K562 (cell line): ENCODE measurements around the gene MSRB3. TPM values are rescaled to one million over a fixed set of nuclear protein-coding genes. Genes with fewer than 3 reads are reported as not detected.

Experiments
- ATAC-seq: fragments of 200-7000 bp; cut with Tn5 transposase; 3 replicates; pipeline ENCODE4 v1.9.1; 2020; ENCODE audit warnings: moderate library complexity
- BruUV-seq: library from RNA; stranded (reverse); fragments of 400-500 nt; replicated peaks from 2 replicates; lab custom pipeline; 2021; lab: Mats Ljungman, UMichigan
- CTCF ChIA-PET: fragments of 300-600 bp; formaldehyde crosslinking; extraction: SDS; loops from one replicate; lab custom pipeline; 2021; ENCODE audit warnings: low intra/inter-chr PET ratio; lab: Yijun Ruan, JAX
- POLR2A ChIA-PET: fragments of 300-600, 350-650 bp; sonication (Branson Sonifier 250); formaldehyde crosslinking; extraction: SDS; loops from one replicate; lab custom pipeline; 2021; ENCODE audit warnings: antibody characterized with exemption, inconsistent platforms; lab: Yijun Ruan, JAX
- DNase-seq, 4 experiments: peaks; one replicate each; pipeline versions ENCODE4 v3.0.0 to v3.0.0-alpha.2; 2011 to 2018; ENCODE audit warnings: low spot score in 3 of 4, mixed read lengths in 3 of 4; ENCODE audit errors: extremely low read depth in 1 of 4
- FAIRE-seq: peaks from 2 replicates; lab custom pipeline; 2011; peaks lifted over from hg19 to GRCh38; lab: Jason Lieb, UNC
- H2AFZ ChIP-seq: 2 replicates; pipeline ENCODE4 v1.6.0; 2011; ENCODE audit warnings: low read depth, low read length, control low read depth, inconsistent platforms
- H3K27ac ChIP-seq: fragments of 200-600 bp; 3 replicates; pipeline ENCODE4 v1.8.0; 2011; ENCODE audit warnings: low read depth, mild to moderate bottlenecking, control low read depth, inconsistent platforms, low read length, moderate library complexity, mixed read lengths; ENCODE audit errors: extremely low read depth
- H3K27me3 ChIP-seq, 2 experiments: fragments of 300-600 bp in 1 of 2; 2 replicates in 1 of 2; 3 replicates in 1 of 2; pipeline versions ENCODE4 v1.6.0 to v1.8.0; 2011; ENCODE audit warnings: inconsistent platforms in 2 of 2, low read length in 2 of 2, mild to moderate bottlenecking in 1 of 2, mixed read lengths in 1 of 2, moderate library complexity in 1 of 2; ENCODE audit not compliant: control insufficient read depth in 2 of 2, insufficient read depth in 2 of 2
- H3K36me3 ChIP-seq: fragments of 300-600 bp; 3 replicates; pipeline ENCODE4 v1.8.0; 2011; ENCODE audit warnings: mild to moderate bottlenecking, low read length, inconsistent platforms; ENCODE audit not compliant: control insufficient read depth, insufficient read depth
- H3K4me1 ChIP-seq, 2 experiments: fragments of 200-600 bp in 1 of 2; replicated peaks in 1 of 2; 2 replicates in 1 of 2; 3 replicates in 1 of 2; pipeline versions ENCODE4 v1.5.1 to v1.8.0; 2011; ENCODE audit warnings: inconsistent platforms in 2 of 2, low read length in 2 of 2, mild to moderate bottlenecking in 1 of 2, mixed read lengths in 1 of 2, moderate library complexity in 1 of 2; ENCODE audit not compliant: control insufficient read depth in 2 of 2, insufficient read depth in 2 of 2
- H3K4me2 ChIP-seq: 2 replicates; pipeline ENCODE4 v1.6.1; 2011; ENCODE audit warnings: low read length, control low read depth, inconsistent platforms, mixed read lengths; ENCODE audit not compliant: insufficient read depth
- H3K4me3 ChIP-seq: fragments of 200-600 bp; sonication (generic), shearing (Covaris generic); 2 replicates; pipeline ENCODE4 v1.5.1; 2016; ENCODE audit warnings: control low read depth, inconsistent platforms
- H3K79me2 ChIP-seq: fragments of 200-600 bp; 3 replicates; pipeline ENCODE4 v1.8.0; 2011; ENCODE audit warnings: low read length, inconsistent platforms; ENCODE audit not compliant: control insufficient read depth, insufficient read depth
- H3K9ac ChIP-seq, 2 experiments: 2 replicates each; pipeline versions ENCODE4 v1.6.0 to v1.6.1; 2011; ENCODE audit warnings: low read depth in 2 of 2, low read length in 2 of 2, control low read depth in 1 of 2, inconsistent platforms in 1 of 2, mild to moderate bottlenecking in 1 of 2, mixed read lengths in 1 of 2; ENCODE audit not compliant: insufficient read depth in 1 of 2
- H3K9me1 ChIP-seq: one replicate; pipeline ENCODE4 v1.6.0; 2011; ENCODE audit warnings: inconsistent platforms, mild to moderate bottlenecking, low read length, moderate library complexity; ENCODE audit not compliant: control insufficient read depth, insufficient read depth
- H3K9me3 ChIP-seq: replicated peaks from 2 replicates; pipeline ENCODE4 v1.5.1; 2011; ENCODE audit warnings: low read depth, low read length, inconsistent platforms; ENCODE audit not compliant: control insufficient read depth, insufficient read depth
- H4K20me1 ChIP-seq: replicated peaks from 2 replicates; pipeline ENCODE4 v1.6.1; 2011; ENCODE audit warnings: low read length, inconsistent platforms, mixed read lengths; ENCODE audit not compliant: control insufficient read depth, insufficient read depth
- C11orf30 ChIP-seq: fragments of 450-650 bp; IDR thresholded peaks from 2 replicates; pipeline ENCODE4 v1.6.1; 2016; ENCODE audit warnings: low read depth, mild to moderate bottlenecking
- EWSR1 ChIP-seq: fragments of 450-650 bp; IDR thresholded peaks from 2 replicates; pipeline ENCODE4 v1.6.1; 2018; ENCODE audit warnings: borderline replicate concordance, mild to moderate bottlenecking, low read depth, moderate library complexity; ENCODE audit not compliant: partially characterized antibody
- GATAD2B ChIP-seq: fragments of 450-650 bp; IDR thresholded peaks from 2 replicates; pipeline ENCODE4 v1.6.1; 2017; ENCODE audit warnings: mild to moderate bottlenecking, borderline replicate concordance
- MNT ChIP-seq, 2 experiments: fragments of 450-650 bp; conservative IDR thresholded peaks; 2 replicates each; pipeline ENCODE4 v1.6.1; 2017; ENCODE audit warnings: mild to moderate bottlenecking in 2 of 2, moderate library complexity in 2 of 2
- ZNF347 ChIP-seq: fragments of 450-650 bp; formaldehyde crosslinking; IDR thresholded peaks from 2 replicates; pipeline ENCODE4 v1.4.0; 2020; ENCODE audit warnings: low read depth, mild to moderate bottlenecking, moderate library complexity
- WGBS: fragments of 100-300 bp; shearing (Covaris generic); methylation state at CpG from one replicate; pipeline ENCODE4 v1.1.6; 2016; ENCODE audit warnings: low coverage, mixed read lengths; ENCODE audit not compliant: insufficient coverage; ENCODE audit errors: missing lambda C conversion rate; 5-methylcytosine and 5-hydroxymethylcytosine counted together
- in situ Hi-C: fragments of 300-500 bp; cut with MboI; formaldehyde crosslinking; loops from 4 replicates; pipeline ENCODE4 v1.15.0; 2018; ENCODE audit warnings: inconsistent platforms, mixed read lengths
- intact Hi-C: fragments of 100-400 bp; cut with micrococcal nuclease; formaldehyde crosslinking; loops from 2 replicates; pipeline ENCODE4 v1.14.2; 2022
- polyA plus RNA-seq, 8 experiments: library from polyadenylated mRNA; depleted of rRNA in 4 of 8; stranded (reverse) in 5 of 8; unstranded in 3 of 8; fragments of >200 nt; fragmentation: Nextera tagmentation in 2 of 8; fragmentation: Illumina TruSeq in 1 of 8; extraction: Ambion mirVana in 2 of 8; extraction: Trizol in 1 of 8; gene quantifications; 2 replicates each; pipeline versions ENCODE4 v1.2.1 to v1.2.3, GENCODE V29; 2011 to 2014; ENCODE audit warnings: inconsistent platforms in 1 of 8, missing spikeins in 1 of 8
- total RNA-seq, 7 experiments: library from RNA; depleted of rRNA in 6 of 7; stranded (reverse); fragments of >200 nt in 6 of 7; fragmentation: Illumina TruSeq in 2 of 7; extraction: Trizol in 2 of 7; gene quantifications; 2 replicates each; pipeline versions ENCODE4 v1.2.1 to v1.2.3, GENCODE V29; 2011 to 2021; ENCODE audit warnings: low replicate concordance in 1 of 7

MSRB3 gene
- total and polyA plus RNA-seq, 9 of the 15 experiments (the other 6 are each of a cell fraction or from before 2014, with no cell fraction given), result 0.04 TPM; not detected in 8

GRCh38 chr12:65324551-65324950 is 46.1 kb downstream of the MSRB3 start:
- no peaks in the 10 kb centered on the region for H3K4me1 ChIP-seq
- no peak overlapping the region for H3K27ac ChIP-seq
- no peak for TF ChIP-seq C11orf30
- no peak for TF ChIP-seq GATAD2B
- no peak for TF ChIP-seq ZNF347
- TF ChIP-seq EWSR1, result no peak
- no peak for TF ChIP-seq MNT (conservative IDR thresholded peaks at IDR 0.05)
- TF ChIP-seq, all 486 proteins: peak for 0
- no peak overlapping the region for H3K9ac ChIP-seq
- no peaks in the 10 kb centered on the region for H3K36me3 ChIP-seq
- ChIA-PET POLR2A (no interaction called here), CTCF (no interaction called here)
- no peak overlapping the region for H2AFZ ChIP-seq
- no peak overlapping the region for H3K4me2 ChIP-seq
- DNase-seq (no peak), FAIRE-seq (no peak), ATAC-seq (no peak)
- no peaks in the 10 kb centered on the region; a peak in 1 of 5 replicates for H3K27me3 ChIP-seq
- in situ Hi-C loops (loop anchor here (25.0 kb wide), 1 partner anchor 1088 kb away; no protein-coding TSS in a partner anchor), intact Hi-C loops (no loop called here)
- WGBS, result 0% methylated on average over 3 of the region's 3 CpGs
- H3K4me3 ChIP-seq, result no peak overlapping the region
- no peaks in the 10 kb centered on the region for H3K9me3 ChIP-seq
- H3K9me1 ChIP-seq, result no peaks in the 10 kb centered on the region
- BruUV-seq, result no TSS peak
- no peaks in the 10 kb centered on the region for H4K20me1 ChIP-seq
- no peaks in the 10 kb centered on the region for H3K79me2 ChIP-seq
